HG03520 (cell line): ENCODE data around the gene SIRPA.
A peak's percentile ranks its signal among the peaks of the same experiment; 100 is the strongest.

Experiments used
- ATAC-seq: cut with Tn5 transposase; IDR thresholded peaks from one replicate; pipeline ENCODE4 v1.9.1; 2021; ENCODE audit warnings: mild to moderate bottlenecking, moderate library complexity; ENCODE audit not compliant: unreplicated experiment

SIRPA gene

DNA sequence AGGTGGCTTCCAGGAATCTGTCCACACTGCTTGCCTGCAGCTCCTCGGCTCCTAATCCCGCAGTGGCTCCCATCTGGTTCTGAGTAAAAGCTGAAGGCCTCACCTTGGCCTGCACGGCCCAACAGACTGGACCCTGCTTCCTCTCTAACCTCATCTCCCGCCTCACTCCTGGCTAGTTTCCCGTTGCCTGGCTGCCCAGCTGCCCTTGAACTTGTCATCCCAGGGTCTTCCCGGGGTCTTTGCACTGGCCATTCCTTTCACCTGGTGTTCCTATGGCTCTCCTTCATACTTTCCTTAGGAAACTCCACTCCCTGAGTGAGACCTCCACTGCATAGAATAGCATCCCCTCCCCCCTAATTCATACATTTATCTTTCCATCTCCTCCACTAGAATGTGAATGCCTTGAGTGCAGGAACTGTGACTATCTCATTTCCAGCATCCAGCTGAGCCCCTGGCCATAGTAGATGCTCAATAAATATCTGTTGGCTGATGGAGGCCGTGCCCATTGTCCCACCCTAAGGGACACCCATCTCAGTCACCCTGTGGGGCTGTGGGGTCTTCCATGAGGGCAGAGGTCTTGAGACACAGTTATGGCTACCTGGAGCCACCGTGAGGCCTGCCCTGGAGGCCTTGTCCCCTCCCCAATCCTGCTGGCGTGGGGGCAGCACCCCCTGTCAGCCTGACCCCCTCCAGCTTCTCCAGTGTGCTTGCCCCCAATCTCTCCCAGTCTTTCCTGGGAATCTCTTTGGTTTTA, 9.1 kb upstream of the SIRPA start:
- ATAC-seq: no peak

- ATAC-seq: no peak
These were observed 7.9 kb upstream of the SIRPA start for GRCh38 chr20:1887321-1887720.

DNA sequence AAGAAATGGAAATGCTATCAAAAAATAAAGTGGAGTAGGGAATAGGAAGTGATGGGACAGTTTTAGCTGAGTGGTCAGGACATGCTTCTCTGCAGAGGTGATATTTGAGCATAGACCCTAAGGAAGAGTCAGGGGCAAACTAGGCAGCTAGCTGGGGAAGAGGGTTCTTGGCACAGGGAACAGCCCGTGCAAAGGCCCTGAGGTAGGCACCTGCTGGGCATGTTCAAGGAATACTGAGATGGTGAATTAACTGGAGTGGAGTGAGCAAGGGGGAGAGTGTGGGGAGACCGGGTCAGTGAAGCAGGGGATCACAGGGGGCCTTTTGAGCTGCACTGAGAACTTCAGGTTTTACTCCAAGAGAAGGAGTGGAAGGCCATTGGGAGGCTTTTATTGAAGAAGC, 7.5 kb upstream of the SIRPA start:
- ATAC-seq: no peak

DNA sequence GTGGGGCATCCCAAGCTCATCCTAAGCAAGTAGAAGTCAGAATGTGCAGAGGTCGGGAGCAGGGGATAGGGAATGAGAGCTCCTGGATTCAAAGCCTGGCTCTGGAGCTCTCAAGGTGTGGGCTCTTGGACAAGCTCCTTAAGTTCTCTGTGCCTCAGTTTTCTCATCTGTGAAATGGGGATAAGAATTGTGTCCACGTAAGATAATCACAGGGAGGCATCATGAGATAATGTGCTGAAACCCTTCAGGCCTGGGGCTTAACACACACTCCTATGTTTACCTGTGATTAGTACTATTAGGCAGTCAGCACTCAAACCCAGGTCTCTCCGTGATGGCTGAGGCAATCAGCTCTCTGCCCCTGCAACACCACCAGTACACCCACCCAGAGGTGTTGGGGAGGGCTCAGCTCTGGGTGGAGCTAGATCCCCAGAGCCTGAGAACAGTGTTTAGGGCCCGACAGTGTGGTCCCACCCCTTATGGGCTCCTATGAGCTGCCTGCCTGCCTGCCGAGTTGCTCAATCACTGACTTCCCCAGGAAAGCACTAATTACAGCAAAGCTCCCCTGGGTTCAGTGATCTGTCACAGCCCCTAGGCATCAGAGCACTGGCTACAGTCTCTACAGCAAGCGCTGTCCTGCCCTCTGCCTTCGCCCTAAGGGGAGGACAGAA, 6.3 kb upstream of the SIRPA start:
- no peak for ATAC-seq

DNA sequence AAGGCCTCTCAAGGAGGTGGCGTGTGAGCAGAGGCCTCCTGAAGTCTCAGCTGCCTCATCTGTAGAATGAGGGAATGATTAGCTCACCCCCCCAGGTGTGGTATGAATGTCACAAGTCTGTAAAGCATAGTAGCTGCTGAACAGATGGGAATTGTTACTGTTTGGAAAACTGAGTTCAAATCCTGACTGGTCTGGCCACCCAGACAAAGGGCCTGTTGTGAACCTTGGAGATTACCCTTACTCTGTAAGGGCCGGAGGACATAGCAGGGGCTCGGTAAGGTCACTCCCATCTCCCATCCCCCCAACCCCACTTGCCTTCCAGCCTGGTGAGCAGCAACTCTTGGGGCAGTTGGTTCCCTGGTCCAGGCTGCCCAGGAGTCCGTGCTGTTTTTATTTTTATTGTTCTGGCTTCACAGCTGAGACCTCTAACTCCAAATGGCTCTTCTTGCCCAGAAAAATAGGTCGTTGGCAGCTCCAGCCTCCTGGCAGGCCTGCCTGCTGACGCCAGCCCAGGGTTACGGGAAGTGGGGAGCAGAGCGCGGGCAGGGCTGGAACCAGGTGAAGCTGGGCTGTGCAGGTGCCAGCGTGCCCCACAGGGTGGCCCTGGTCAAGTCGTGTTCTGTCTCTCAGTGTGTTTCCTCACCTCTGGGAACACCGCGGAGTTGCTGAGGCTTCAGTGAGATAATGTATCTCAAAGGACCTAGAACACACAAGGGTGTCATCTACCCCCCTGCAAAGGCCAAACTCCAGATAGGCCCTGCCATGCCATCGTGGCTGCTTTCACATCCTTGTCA, 4.5 kb upstream of the SIRPA start:
- no peak for ATAC-seq

GRCh38 chr20:1891263-1892118, 3.7 kb upstream of the SIRPA start:
- ATAC-seq: no peak

DNA sequence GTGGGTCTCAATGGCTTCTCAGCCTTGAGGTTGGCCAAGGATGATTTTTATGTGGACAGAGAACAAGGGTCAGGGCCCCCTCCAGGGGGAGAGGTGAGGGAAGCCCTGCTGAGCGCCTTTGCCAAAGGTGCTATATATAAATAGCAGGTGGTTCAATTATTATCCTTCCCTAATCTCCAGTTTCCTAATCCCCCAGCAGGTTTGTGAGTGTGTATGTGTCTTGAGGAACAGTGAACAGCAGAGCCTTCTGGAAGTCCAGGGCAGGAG, 3.2 kb upstream of the SIRPA start:
- no peak for ATAC-seq

DNA sequence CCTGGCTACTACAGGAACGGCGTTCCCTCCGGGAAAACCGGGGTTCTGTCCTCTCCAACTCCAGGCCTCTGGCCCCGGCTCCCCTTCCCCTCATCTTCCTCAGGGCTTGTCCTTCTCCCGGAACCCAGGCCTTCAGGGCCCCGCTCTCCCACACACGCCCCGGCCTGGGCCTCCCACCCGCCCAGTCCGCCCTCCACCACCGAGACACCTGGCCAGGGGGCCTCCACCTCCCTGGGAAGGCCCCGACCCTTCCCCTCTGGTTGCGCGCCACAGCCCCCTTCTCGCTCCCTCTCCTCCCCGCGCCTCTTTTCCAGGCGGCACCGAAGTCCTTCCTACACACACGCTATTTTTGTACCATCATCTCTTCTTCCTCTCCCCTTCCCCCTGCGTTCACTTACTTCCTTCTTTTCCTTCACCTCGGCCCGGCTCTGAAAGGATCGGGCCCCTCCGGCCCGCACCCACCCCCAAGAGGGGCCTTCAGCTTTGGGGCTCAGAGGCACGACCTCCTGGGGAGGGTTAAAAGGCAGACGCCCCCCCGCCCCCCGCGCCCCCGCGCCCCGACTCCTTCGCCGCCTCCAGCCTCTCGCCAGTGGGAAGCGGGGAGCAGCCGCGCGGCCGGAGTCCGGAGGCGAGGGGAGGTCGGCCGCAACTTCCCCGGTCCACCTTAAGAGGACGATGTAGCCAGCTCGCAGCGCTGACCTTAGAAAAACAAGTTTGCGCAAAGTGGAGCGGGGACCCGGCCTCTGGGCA, 1.3 kb upstream of the SIRPA start:
- ATAC-seq: no peak

DNA sequence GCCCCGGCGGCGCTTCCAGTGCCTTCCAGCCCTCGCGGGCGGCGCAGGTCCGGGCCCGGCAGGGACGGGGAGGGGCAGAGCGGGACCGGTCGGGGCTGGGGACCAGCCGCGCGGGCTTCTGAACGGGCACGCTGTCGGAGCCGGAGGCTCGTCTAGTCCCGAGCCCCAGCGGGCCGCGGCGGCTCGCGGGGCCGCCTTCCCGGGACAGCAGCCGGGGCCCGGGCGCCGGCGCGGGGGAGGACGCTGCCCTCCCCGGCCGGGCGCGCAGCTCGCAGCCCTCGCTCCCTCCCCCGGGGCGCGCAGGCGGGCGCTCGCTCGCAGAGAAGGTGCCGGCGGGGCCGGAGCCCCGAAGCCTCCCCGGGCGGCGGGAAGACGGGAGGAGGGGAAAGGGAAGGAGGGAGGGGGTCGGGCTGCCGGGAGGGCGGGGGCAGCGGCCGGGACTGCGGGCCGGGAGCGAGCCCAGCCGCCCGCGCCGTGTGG, 696 bp upstream of the SIRPA start:
- ATAC-seq: no peak

DNA sequence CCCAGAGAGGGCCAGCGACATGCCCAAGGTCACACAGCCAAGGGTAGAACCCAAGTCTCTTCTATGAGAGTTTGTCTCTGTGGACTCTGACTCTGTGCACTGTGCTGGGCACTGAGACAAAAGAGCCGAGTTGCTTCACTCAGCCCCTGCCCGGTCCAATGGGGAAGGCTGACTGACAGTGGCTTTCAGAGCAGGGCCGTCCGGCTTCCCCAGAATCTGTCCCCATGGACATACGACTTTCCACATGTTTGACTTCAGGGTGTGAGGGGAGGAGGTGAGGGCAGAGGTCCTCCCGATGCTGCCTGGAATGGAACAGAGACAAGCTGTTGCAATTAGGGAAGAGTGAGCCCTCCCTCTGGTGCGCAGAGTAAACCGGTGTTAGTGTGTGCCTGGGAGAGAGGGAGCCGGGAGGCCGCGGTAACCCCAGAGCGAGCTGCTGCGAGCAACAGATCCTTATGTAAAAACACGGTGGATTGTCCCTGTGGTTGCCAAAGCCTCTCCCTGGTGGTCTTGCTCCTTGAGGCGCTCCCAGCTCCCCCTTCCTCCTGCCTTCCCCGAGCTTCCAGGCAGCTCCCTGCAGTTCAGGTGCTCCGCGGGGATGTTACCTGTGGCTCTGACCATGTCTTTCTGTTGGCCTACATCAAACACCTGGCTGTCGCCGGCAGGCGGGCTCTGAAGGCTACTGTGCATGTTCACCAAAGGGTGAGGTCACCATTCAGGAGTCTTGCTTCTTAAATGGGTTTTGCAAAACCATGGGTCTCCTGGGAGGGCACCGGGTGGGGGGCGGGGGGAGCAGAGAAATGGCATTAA, 672 bp downstream of the SIRPA start:
- ATAC-seq: no peak

DNA sequence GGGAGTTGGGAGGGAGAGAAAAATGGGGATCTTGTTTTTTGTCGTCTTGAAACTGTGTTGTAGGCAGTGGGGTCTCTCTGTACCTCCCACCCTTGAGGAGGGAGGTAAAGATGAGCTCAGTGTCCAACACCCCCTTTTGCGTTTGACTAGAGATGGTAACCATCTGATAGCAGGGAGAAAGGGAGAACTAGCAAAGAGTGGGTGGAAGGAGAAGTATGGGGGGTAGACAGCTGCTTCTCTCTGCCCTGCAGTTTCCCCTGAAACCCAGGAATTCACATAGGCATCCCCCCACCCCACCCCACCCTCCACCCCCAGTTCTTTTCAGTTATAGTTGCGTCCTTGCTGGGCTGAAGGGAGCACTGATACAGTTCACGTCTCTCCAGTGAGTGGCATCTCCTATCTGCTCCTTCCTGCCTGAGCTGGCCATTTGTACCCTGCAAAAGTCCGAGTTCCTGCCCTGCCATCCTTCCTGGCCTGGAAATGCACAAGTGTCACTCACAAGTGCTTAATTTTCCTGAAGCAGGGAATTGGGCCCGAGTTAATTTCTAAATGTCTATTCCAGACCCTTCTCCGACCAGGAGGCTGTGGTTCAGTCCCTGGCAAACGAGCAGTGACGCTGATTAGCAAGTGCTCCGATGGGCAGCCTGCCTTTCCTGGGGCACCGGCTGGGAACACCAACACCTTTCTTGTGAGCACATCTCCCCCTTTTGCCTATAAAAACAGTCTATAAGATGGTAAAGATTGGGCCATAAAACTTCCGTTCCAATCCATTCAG, 1.5 kb downstream of the SIRPA start:
- ATAC-seq: no peak

- ATAC-seq: no peak
These were observed 2.3 kb downstream of the SIRPA start for GRCh38 chr20:1897541-1897940.

DNA sequence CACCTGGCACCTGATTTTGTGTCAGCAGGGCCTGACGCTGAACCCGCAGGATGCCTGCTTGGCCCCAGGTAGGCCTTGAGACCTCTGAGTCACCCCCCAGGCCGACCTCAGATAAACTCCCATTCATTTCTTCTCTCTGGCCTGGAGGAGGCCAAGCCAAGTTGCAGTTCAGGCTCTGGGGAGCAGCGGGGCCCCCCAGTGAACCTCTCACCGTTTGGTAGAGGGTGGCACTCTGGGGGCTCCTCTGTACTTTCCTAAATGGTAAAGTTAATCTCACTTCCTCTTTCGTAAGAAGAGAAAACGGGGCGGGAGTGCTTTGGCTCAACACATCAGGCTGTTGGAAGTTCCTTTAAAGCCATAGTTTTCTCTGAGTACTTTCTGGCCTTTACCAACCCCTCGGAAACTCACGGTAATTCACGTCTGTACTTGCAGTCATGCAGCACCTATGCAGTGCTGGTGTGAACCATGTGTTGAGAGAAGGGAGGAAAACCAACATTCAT, 2.8 kb downstream of the SIRPA start:
- peak; percentile 47 for ATAC-seq

GRCh38 chr20:1898482-1899240, 3.5 kb downstream of the SIRPA start:
- no peak for ATAC-seq

- no peak for ATAC-seq
These were observed 4.0 kb downstream of the SIRPA start for GRCh38 chr20:1899241-1899525.

DNA sequence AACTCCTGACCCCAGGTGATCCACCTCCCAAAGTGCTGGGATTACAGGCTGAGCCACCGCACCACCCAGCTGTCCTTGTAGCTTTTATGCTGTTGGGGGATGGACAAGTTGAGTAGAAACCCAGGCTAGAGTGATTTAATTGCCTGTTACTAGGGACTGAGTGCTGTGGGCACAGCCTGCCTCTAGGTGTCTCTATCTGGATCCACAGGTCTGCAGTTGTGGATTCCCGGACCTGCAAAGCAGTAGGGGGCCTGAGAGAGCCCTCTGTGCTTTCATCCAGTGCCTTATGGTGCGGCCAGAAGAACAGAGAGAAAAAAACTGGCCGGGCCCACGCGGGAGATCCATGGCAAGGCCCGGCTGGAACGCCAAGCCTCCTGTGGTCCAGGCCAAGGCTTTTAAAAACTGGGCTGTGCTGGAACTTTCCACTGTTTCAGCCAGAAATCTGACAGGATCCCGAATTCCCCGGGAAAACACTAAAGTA, 5.2 kb downstream of the SIRPA start:
- ATAC-seq: no peak

GRCh38 chr20:1901704-1902103, 6.5 kb downstream of the SIRPA start:
- no peak for ATAC-seq

DNA sequence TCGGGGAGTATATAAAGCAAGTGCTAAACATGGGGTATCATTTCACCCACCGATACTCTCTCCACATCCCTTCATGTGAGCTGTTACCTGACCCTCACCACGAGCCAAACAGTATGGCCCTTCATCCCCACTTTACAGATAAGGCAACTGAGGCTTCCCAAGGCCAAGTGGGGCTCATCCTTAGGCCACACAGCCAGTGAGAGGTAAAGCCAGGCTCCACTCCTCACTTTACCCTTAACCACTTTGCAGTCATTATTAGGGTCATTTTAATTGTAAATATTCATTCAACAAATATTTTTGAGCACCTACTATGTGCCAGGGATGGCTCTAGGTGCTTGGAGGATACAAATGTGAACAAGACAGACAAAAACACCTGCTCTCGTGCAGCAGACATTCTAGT, 7.0 kb downstream of the SIRPA start:
- ATAC-seq: no peak
